ENCODE data around the gene NHP2.

The NHP2 gene

DNA sequence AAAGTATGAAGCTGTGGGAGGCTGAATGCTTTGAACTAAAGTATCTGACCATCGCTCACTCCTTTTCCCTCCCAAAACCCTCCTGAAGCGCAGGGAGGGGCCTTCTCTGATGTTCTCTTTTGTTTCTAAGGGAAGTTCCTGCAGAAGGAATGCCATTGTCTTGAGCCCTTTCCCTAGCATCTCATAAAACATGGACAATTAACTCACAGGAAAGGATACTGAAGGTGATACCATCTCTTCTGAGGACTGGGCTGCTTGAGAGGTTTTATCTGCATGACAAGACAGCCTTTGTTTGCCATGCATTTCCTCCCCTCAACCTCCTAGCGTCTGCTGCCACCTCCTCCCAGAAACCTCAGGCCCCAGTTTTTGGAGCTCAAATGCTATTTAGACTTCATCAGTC, 27.1 kb downstream of the NHP2 start:
- no peak for TF ChIP-seq CTCF (IDR thresholded peaks at IDR 0.05; ENCODE audit: borderline replicate concordance, control extremely low read depth, extremely low read depth, insufficient read depth, missing control alignments)
- DNase-seq (ENCODE audit: low spot score) = no peak

GRCh38 chr5:178125253-178125906, 28.3 kb downstream of the NHP2 start:
- in situ Hi-C loops (cut with MboI; ENCODE audit: low sequenced_read_pairs, unreplicated experiment) = no loop called here
- DNase-seq (ENCODE audit: low spot score) = no peak
- TF ChIP-seq CTCF (IDR thresholded peaks at IDR 0.05; ENCODE audit: borderline replicate concordance, control extremely low read depth, extremely low read depth, insufficient read depth, missing control alignments) = no peak

More for the DNA sequence above, 27.1 kb downstream of the NHP2 start:
- in situ Hi-C loops (cut with MboI; ENCODE audit: low sequenced_read_pairs, unreplicated experiment) = no loop called here

- no peak for DNase-seq (ENCODE audit: low spot score)
- in situ Hi-C loops (cut with MboI; ENCODE audit: low sequenced_read_pairs, unreplicated experiment) = no loop called here
- no peak for TF ChIP-seq CTCF (IDR thresholded peaks at IDR 0.05; ENCODE audit: borderline replicate concordance, control extremely low read depth, extremely low read depth, insufficient read depth, missing control alignments)
Measured at GRCh38 chr5:178123966-178124925, 29.4 kb downstream of the NHP2 start.

- DNase-seq (ENCODE audit: low spot score) = no peak
- TF ChIP-seq CTCF (IDR thresholded peaks at IDR 0.05; ENCODE audit: borderline replicate concordance, control extremely low read depth, extremely low read depth, insufficient read depth, missing control alignments) = no peak
- in situ Hi-C loops (cut with MboI; ENCODE audit: low sequenced_read_pairs, unreplicated experiment) = no loop called here
Measured at GRCh38 chr5:178123094-178123965, 30.4 kb downstream of the NHP2 start.

DNA sequence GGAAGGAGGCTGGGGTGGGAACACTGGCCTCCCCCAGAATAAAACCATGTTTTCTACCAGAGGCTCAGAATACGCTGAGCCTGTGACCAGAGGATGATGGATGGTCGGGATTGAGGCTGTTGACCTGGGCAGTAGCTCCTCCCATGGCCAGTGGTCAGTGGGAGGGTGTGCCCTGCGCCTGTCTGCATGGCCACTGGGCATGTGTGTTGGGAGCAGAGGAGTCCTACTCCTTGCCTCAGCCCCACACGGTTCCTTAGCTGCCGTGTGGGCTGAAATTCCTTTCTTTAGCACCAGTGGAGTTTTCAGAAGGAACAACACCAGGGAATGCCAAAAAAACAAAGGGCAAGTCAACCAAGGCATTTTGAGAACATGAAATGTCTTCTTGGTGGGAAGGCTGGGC, 31.3 kb downstream of the NHP2 start:
- in situ Hi-C loops (cut with MboI; ENCODE audit: low sequenced_read_pairs, unreplicated experiment) = no loop called here
- TF ChIP-seq CTCF (IDR thresholded peaks at IDR 0.05; ENCODE audit: borderline replicate concordance, control extremely low read depth, extremely low read depth, insufficient read depth, missing control alignments) = no peak
- no peak for DNase-seq (ENCODE audit: low spot score)
